GM23248 (cell line): ENCODE measurements around the gene ZNF521. TPM values are rescaled to one million over a fixed set of nuclear protein-coding genes. Genes with fewer than 3 reads are reported as not detected.

Experiments
- DNase-seq: peaks from one replicate; pipeline ENCODE4 v3.0.0-alpha.2; 2015
- H2AFZ ChIP-seq: fragments of 200-600 bp; sonication (generic); 2 replicates; pipeline ENCODE4 v1.6.1; 2016; ENCODE audit warnings: antibody characterized with exemption
- H3F3A ChIP-seq: fragments of 200-600 bp; sonication (generic); 2 replicates; pipeline ENCODE4 v1.6.1; 2016; ENCODE audit warnings: mild to moderate bottlenecking, antibody characterized with exemption, mixed run types; ENCODE audit not compliant: insufficient read depth
- H3K27ac ChIP-seq: fragments of 200-600 bp; sonication (generic); 2 replicates; pipeline ENCODE4 v1.5.1; 2016; ENCODE audit warnings: mild to moderate bottlenecking
- H3K27me3 ChIP-seq: fragments of 200-600 bp; sonication (generic); replicated peaks from 2 replicates; pipeline ENCODE4 v1.6.1; 2016; ENCODE audit warnings: mild to moderate bottlenecking; ENCODE audit not compliant: insufficient read depth
- H3K36me3 ChIP-seq: fragments of 200-600 bp; sonication (generic); 2 replicates; pipeline ENCODE4 v1.6.1; 2016; ENCODE audit warnings: low read depth, mild to moderate bottlenecking
- H3K4me1 ChIP-seq: fragments of 200-600 bp; sonication (generic); 2 replicates; pipeline ENCODE4 v1.6.1; 2016; ENCODE audit warnings: mild to moderate bottlenecking; ENCODE audit not compliant: insufficient read depth
- H3K4me2 ChIP-seq: fragments of 200-600 bp; sonication (generic); one replicate; pipeline ENCODE4 v1.6.1; 2016; ENCODE audit warnings: mild to moderate bottlenecking; ENCODE audit not compliant: unreplicated experiment
- H3K4me3 ChIP-seq: fragments of 200-600 bp; sonication (generic); 2 replicates; pipeline ENCODE4 v1.5.1; 2016; ENCODE audit warnings: mild to moderate bottlenecking
- H3K79me2 ChIP-seq: fragments of 200-600 bp; sonication (generic); 2 replicates; pipeline ENCODE4 v1.6.1; 2016; ENCODE audit warnings: mild to moderate bottlenecking; ENCODE audit not compliant: insufficient read depth
- H3K9ac ChIP-seq: fragments of 200-600 bp; sonication (generic); 2 replicates; pipeline ENCODE4 v1.6.1; 2016; ENCODE audit warnings: mild to moderate bottlenecking
- H3K9me2 ChIP-seq: fragments of 200-600 bp; sonication (generic); 2 replicates; pipeline ENCODE4 v1.6.1; 2016; ENCODE audit warnings: mixed run types, mild to moderate bottlenecking, moderate library complexity; ENCODE audit not compliant: insufficient read depth
- H3K9me3 ChIP-seq: fragments of 200-600 bp; sonication (generic); one replicate; pipeline ENCODE4 v1.6.1; 2017; ENCODE audit warnings: low read depth
- H4K20me1 ChIP-seq: fragments of 200-600 bp; sonication (generic); 2 replicates; pipeline ENCODE4 v1.6.0; 2016; ENCODE audit not compliant: insufficient read depth
- EZH2 ChIP-seq: fragments of 200-600 bp; sonication (generic); IDR thresholded peaks from 2 replicates; pipeline ENCODE4 v1.6.1; 2018; ENCODE audit warnings: antibody characterized with exemption, mild to moderate bottlenecking; ENCODE audit not compliant: insufficient read depth, poor library complexity, severe bottlenecking
- EZH2phosphoT487 ChIP-seq: fragments of 200-600 bp; sonication (generic); IDR thresholded peaks from 2 replicates; pipeline ENCODE4 v1.6.1; 2018; ENCODE audit warnings: antibody characterized with exemption, moderate library complexity, mild to moderate bottlenecking, low read depth; ENCODE audit not compliant: insufficient read depth
- WGBS, 2 experiments: methylation state at CpG; one replicate each; pipeline ENCODE4 v1.1.6; 2015 to 2017; ENCODE audit warnings: low lambda C conversion rate in 2 of 2, low coverage in 1 of 2; ENCODE audit errors: missing lambda C conversion rate in 2 of 2; 5-methylcytosine and 5-hydroxymethylcytosine counted together
- in situ Hi-C: fragments of 300-500 bp; cut with MboI; formaldehyde crosslinking; loops from 2 replicates; pipeline ENCODE4 v1.15.0; 2020
- polyA plus RNA-seq: library from polyadenylated mRNA; unstranded; fragments of >200 nt; fragmentation: Nextera tagmentation; extraction: Ambion mirVana; gene quantifications from 2 replicates; pipeline ENCODE4 v1.2.1, GENCODE V29; 2016
- total RNA-seq: library from RNA; depleted of rRNA; stranded (reverse); fragments of >200 nt; shearing (Covaris generic); gene quantifications from 2 replicates; pipeline ENCODE4 v1.2.3, GENCODE V29; 2014

Gene ZNF521
- total and polyA plus RNA-seq, 2 experiments from 2014 or later, result 7.8 to 17.9 TPM

DNA sequence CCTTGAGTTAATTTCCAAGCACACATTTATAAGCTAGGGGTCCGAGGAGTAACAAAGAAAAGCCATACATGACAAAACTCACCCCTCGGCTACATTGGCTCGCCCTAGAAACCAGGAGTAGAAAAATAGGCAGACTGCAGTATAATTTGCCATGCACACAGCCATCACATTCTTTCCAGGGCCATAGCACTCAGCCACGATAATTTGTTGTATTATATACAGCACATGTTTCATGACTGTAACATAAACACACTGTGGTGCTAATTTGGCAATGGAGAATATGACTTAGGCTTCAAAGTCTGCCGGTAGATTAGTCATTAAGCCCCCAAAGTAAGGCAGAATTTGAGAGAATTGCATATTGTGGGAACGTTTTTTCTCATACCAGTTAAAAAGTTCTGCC is 254.9 kb downstream of the ZNF521 start:
- Histone ChIP-seq H3K79me2 (no peaks in the 10 kb centered on the region), H3K4me2 (no peak overlapping the region), H3F3A (no peaks in the 10 kb centered on the region), H4K20me1 (no peaks in the 10 kb centered on the region), H3K9me3 (no peaks in the 10 kb centered on the region), H3K9me2 (no peaks in the 10 kb centered on the region), H3K36me3 (no peaks in the 10 kb centered on the region), H3K27me3 (no peaks in the 10 kb centered on the region), H3K27ac (no peak overlapping the region), H3K9ac (no peak overlapping the region), H3K4me1 (peaks cover 18% of the 10 kb centered on the region), H2AFZ (no peak overlapping the region), H3K4me3 (no peak overlapping the region)
- DNase-seq, result no peak
- 72 to 75% methylated on average over 6 of the region's 6 CpGs for WGBS, 2 experiments
- in situ Hi-C loops, result no loop called here
- TF ChIP-seq EZH2phosphoT487 (no peak), EZH2 (no peak)

- no peaks in the 10 kb centered on the region for H3K9me3 ChIP-seq
- no peak overlapping the region for H3K27ac ChIP-seq
- whole genome bisulfite sequencing, 2 experiments, result 70 to 73% methylated on average over 3 of the region's 3 CpGs
- in situ Hi-C loops, result no loop called here
- H3K4me1 ChIP-seq, result peaks cover 6% of the 10 kb centered on the region
- H3K4me2 ChIP-seq, result no peak overlapping the region
- H2AFZ ChIP-seq, result no peak overlapping the region
- no peaks in the 10 kb centered on the region for H3K27me3 ChIP-seq
- H4K20me1 ChIP-seq, result no peaks in the 10 kb centered on the region
- no peaks in the 10 kb centered on the region for H3K36me3 ChIP-seq
- no peak overlapping the region for H3K4me3 ChIP-seq
- H3F3A ChIP-seq, result no peaks in the 10 kb centered on the region
- no peaks in the 10 kb centered on the region for H3K79me2 ChIP-seq
- TF ChIP-seq EZH2 (no peak), EZH2phosphoT487 (no peak)
- H3K9me2 ChIP-seq, result no peaks in the 10 kb centered on the region
- H3K9ac ChIP-seq, result no peak overlapping the region
- no peak for DNase-seq
Observed at GRCh38 chr18:25093141-25093540, 258.8 kb downstream of the ZNF521 start.

GRCh38 chr18:25089470-25089869 is 262.5 kb downstream of the ZNF521 start:
- H3K4me2 ChIP-seq, result no peak overlapping the region
- in situ Hi-C loops, result no loop called here
- H3K9me2 ChIP-seq, result no peaks in the 10 kb centered on the region

GRCh38 chr18:25086876-25087275 is 265.1 kb downstream of the ZNF521 start:
- no peak overlapping the region for H2AFZ ChIP-seq
- no peak overlapping the region for H3K27ac ChIP-seq
- H3K79me2 ChIP-seq, result no peaks in the 10 kb centered on the region
- no peaks in the 10 kb centered on the region for H4K20me1 ChIP-seq
- no peaks in the 10 kb centered on the region for H3K27me3 ChIP-seq
- H3K9me3 ChIP-seq, result no peaks in the 10 kb centered on the region
- no peak for DNase-seq
- no peak overlapping the region for H3K4me3 ChIP-seq
- in situ Hi-C loops, result no loop called here
- WGBS, 2 experiments, result 98 to 99% methylated on average over 2 of the region's 2 CpGs
- H3F3A ChIP-seq, result no peaks in the 10 kb centered on the region
- no peak overlapping the region for H3K9ac ChIP-seq
- no peaks in the 10 kb centered on the region for H3K36me3 ChIP-seq
- TF ChIP-seq EZH2phosphoT487 (no peak), EZH2 (no peak)
- H3K4me2 ChIP-seq, result no peak overlapping the region
- H3K4me1 ChIP-seq, result no peaks in the 10 kb centered on the region
- H3K9me2 ChIP-seq, result no peaks in the 10 kb centered on the region

More at GRCh38 chr18:25089470-25089869, 262.5 kb downstream of the ZNF521 start:
- TF ChIP-seq EZH2 (no peak), EZH2phosphoT487 (no peak)
- Histone ChIP-seq H3K36me3 (no peaks in the 10 kb centered on the region), H3K79me2 (no peaks in the 10 kb centered on the region), H3K4me1 (no peaks in the 10 kb centered on the region), H3K9ac (no peak overlapping the region), H3K27ac (no peak overlapping the region), H2AFZ (no peak overlapping the region), H3F3A (no peaks in the 10 kb centered on the region), H3K27me3 (no peaks in the 10 kb centered on the region), H3K4me3 (no peak overlapping the region), H3K9me3 (no peaks in the 10 kb centered on the region), H4K20me1 (no peaks in the 10 kb centered on the region)
- WGBS, 2 experiments, result 92 to 94% methylated on average over 6 of the region's 6 CpGs
- no peak for DNase-seq

- H3K27me3 ChIP-seq, result no peaks in the 10 kb centered on the region
- no peaks in the 10 kb centered on the region for H3K9me2 ChIP-seq
- no peak overlapping the region for H3K27ac ChIP-seq
- H2AFZ ChIP-seq, result no peak overlapping the region
- H4K20me1 ChIP-seq, result no peaks in the 10 kb centered on the region
- peaks cover 4% of the 10 kb centered on the region for H3F3A ChIP-seq
- WGBS, 2 experiments, result 96 to 98% methylated on average over 8 of the region's 8 CpGs
- H3K9me3 ChIP-seq, result no peaks in the 10 kb centered on the region
- no peaks in the 10 kb centered on the region for H3K79me2 ChIP-seq
- H3K36me3 ChIP-seq, result no peaks in the 10 kb centered on the region
- peaks cover 3% of the 10 kb centered on the region for H3K4me1 ChIP-seq
- in situ Hi-C loops, result no loop called here
- no peak overlapping the region for H3K4me2 ChIP-seq
- TF ChIP-seq EZH2phosphoT487 (no peak), EZH2 (no peak)
- no peak overlapping the region for H3K9ac ChIP-seq
- H3K4me3 ChIP-seq, result no peak overlapping the region
- no peak for DNase-seq
Observed at GRCh38 chr18:25081001-25081400, 271.0 kb downstream of the ZNF521 start.
